Coronary artery (tissue), 2 donors: Measurements from ENCODE around the gene XXYLT1.
A peak's percentile ranks its signal among the peaks of the same experiment; 100 is the strongest.

Experiments used
- DNase-seq: peaks from one replicate; pipeline ENCODE4 v3.0.0-alpha.2; 2017; ENCODE audit warnings: low spot score
- H3K27ac ChIP-seq, 2 donors: fragments of 200-600 bp; sonication (generic); one replicate each; pipeline ENCODE4 v1.5.1; 2016 to 2019
- H3K4me3 ChIP-seq: fragments of 200-600 bp; sonication (generic); 2 replicates; pipeline ENCODE4 v1.5.1; 2016; ENCODE audit warnings: mild to moderate bottlenecking, moderate library complexity
- CTCF ChIP-seq: fragments of 200-600 bp; sonication (generic); IDR thresholded peaks from one replicate; pipeline ENCODE4 v1.5.1; 2019; ENCODE audit warnings: antibody characterized with exemption

The XXYLT1 gene

GRCh38 chr3:195153130-195153529 is 117.8 kb downstream of the XXYLT1 start:
- DNase-seq, result no peak
- Histone ChIP-seq H3K27ac (peak overlapping the region in 1 of 2 donors; percentile 43), H3K4me3 (no peak overlapping the region)
- no peak for TF ChIP-seq CTCF

GRCh38 chr3:195151866-195152541 is 119.0 kb downstream of the XXYLT1 start:
- Histone ChIP-seq H3K4me3 (no peak overlapping the region), H3K27ac (peak overlapping the region in 1 of 2 donors; percentile 15)
- no peak for TF ChIP-seq CTCF
- no peak for DNase-seq

GRCh38 chr3:195151402-195151801 is 119.6 kb downstream of the XXYLT1 start:
- no peak for TF ChIP-seq CTCF
- Histone ChIP-seq H3K4me3 (no peak overlapping the region), H3K27ac (peak overlapping the region; percentile 24 to 79)
- no peak for DNase-seq

- TF ChIP-seq CTCF, result no peak
- Histone ChIP-seq H3K4me3 (peak overlapping the region; percentile 67), H3K27ac (peak overlapping the region; percentile 24 to 79)
- DNase-seq, result peak; percentile 91
Observed at GRCh38 chr3:195150181-195151118, 120.5 kb downstream of the XXYLT1 start.

- no peak overlapping the region for H3K27ac ChIP-seq
- TF ChIP-seq CTCF, result no peak
- no peak for DNase-seq
- H3K4me3 ChIP-seq, result no peak overlapping the region
Observed at GRCh38 chr3:195149292-195150030, 121.5 kb downstream of the XXYLT1 start.

- Histone ChIP-seq H3K27ac (no peak overlapping the region), H3K4me3 (no peak overlapping the region)
- DNase-seq, result no peak
- TF ChIP-seq CTCF, result no peak
Observed at GRCh38 chr3:195148549-195148948, 122.4 kb downstream of the XXYLT1 start.
